K562 (cell line): ENCODE results near the gene ACAA2. TPM values are rescaled to one million over a fixed set of nuclear protein-coding genes. Genes with fewer than 3 reads are reported as not detected.

Experiments
- ATAC-seq: fragments of 200-7000 bp; cut with Tn5 transposase; 3 replicates; pipeline ENCODE4 v1.9.1; 2020; ENCODE audit warnings: moderate library complexity
- BruUV-seq: library from RNA; stranded (reverse); fragments of 400-500 nt; replicated peaks from 2 replicates; lab custom pipeline; 2021; lab: Mats Ljungman, UMichigan
- CTCF ChIA-PET: fragments of 300-600 bp; formaldehyde crosslinking; extraction: SDS; loops from one replicate; lab custom pipeline; 2021; ENCODE audit warnings: low intra/inter-chr PET ratio; lab: Yijun Ruan, JAX
- POLR2A ChIA-PET: fragments of 300-600, 350-650 bp; sonication (Branson Sonifier 250); formaldehyde crosslinking; extraction: SDS; loops from one replicate; lab custom pipeline; 2021; ENCODE audit warnings: antibody characterized with exemption, inconsistent platforms; lab: Yijun Ruan, JAX
- DNase-seq, 4 experiments: peaks; one replicate each; pipeline versions ENCODE4 v3.0.0 to v3.0.0-alpha.2; 2011 to 2018; ENCODE audit warnings: low spot score in 3 of 4, mixed read lengths in 3 of 4; ENCODE audit errors: extremely low read depth in 1 of 4
- FAIRE-seq: peaks from 2 replicates; lab custom pipeline; 2011; peaks lifted over from hg19 to GRCh38; lab: Jason Lieb, UNC
- H2AFZ ChIP-seq: 2 replicates; pipeline ENCODE4 v1.6.0; 2011; ENCODE audit warnings: low read depth, low read length, control low read depth, inconsistent platforms
- H3K27ac ChIP-seq: fragments of 200-600 bp; 3 replicates; pipeline ENCODE4 v1.8.0; 2011; ENCODE audit warnings: low read depth, mild to moderate bottlenecking, control low read depth, inconsistent platforms, low read length, moderate library complexity, mixed read lengths; ENCODE audit errors: extremely low read depth
- H3K27me3 ChIP-seq, 2 experiments: fragments of 300-600 bp in 1 of 2; 2 replicates in 1 of 2; 3 replicates in 1 of 2; pipeline versions ENCODE4 v1.6.0 to v1.8.0; 2011; ENCODE audit warnings: inconsistent platforms in 2 of 2, low read length in 2 of 2, mild to moderate bottlenecking in 1 of 2, mixed read lengths in 1 of 2, moderate library complexity in 1 of 2; ENCODE audit not compliant: control insufficient read depth in 2 of 2, insufficient read depth in 2 of 2
- H3K36me3 ChIP-seq: fragments of 300-600 bp; 3 replicates; pipeline ENCODE4 v1.8.0; 2011; ENCODE audit warnings: mild to moderate bottlenecking, low read length, inconsistent platforms; ENCODE audit not compliant: control insufficient read depth, insufficient read depth
- H3K4me1 ChIP-seq, 2 experiments: fragments of 200-600 bp in 1 of 2; replicated peaks in 1 of 2; 2 replicates in 1 of 2; 3 replicates in 1 of 2; pipeline versions ENCODE4 v1.5.1 to v1.8.0; 2011; ENCODE audit warnings: inconsistent platforms in 2 of 2, low read length in 2 of 2, mild to moderate bottlenecking in 1 of 2, mixed read lengths in 1 of 2, moderate library complexity in 1 of 2; ENCODE audit not compliant: control insufficient read depth in 2 of 2, insufficient read depth in 2 of 2
- H3K4me2 ChIP-seq: 2 replicates; pipeline ENCODE4 v1.6.1; 2011; ENCODE audit warnings: low read length, control low read depth, inconsistent platforms, mixed read lengths; ENCODE audit not compliant: insufficient read depth
- H3K4me3 ChIP-seq: fragments of 200-600 bp; sonication (generic), shearing (Covaris generic); 2 replicates; pipeline ENCODE4 v1.5.1; 2016; ENCODE audit warnings: control low read depth, inconsistent platforms
- H3K79me2 ChIP-seq: fragments of 200-600 bp; 3 replicates; pipeline ENCODE4 v1.8.0; 2011; ENCODE audit warnings: low read length, inconsistent platforms; ENCODE audit not compliant: control insufficient read depth, insufficient read depth
- H3K9ac ChIP-seq, 2 experiments: 2 replicates each; pipeline versions ENCODE4 v1.6.0 to v1.6.1; 2011; ENCODE audit warnings: low read depth in 2 of 2, low read length in 2 of 2, control low read depth in 1 of 2, inconsistent platforms in 1 of 2, mild to moderate bottlenecking in 1 of 2, mixed read lengths in 1 of 2; ENCODE audit not compliant: insufficient read depth in 1 of 2
- H3K9me1 ChIP-seq: one replicate; pipeline ENCODE4 v1.6.0; 2011; ENCODE audit warnings: inconsistent platforms, mild to moderate bottlenecking, low read length, moderate library complexity; ENCODE audit not compliant: control insufficient read depth, insufficient read depth
- H3K9me3 ChIP-seq: replicated peaks from 2 replicates; pipeline ENCODE4 v1.5.1; 2011; ENCODE audit warnings: low read depth, low read length, inconsistent platforms; ENCODE audit not compliant: control insufficient read depth, insufficient read depth
- H4K20me1 ChIP-seq: replicated peaks from 2 replicates; pipeline ENCODE4 v1.6.1; 2011; ENCODE audit warnings: low read length, inconsistent platforms, mixed read lengths; ENCODE audit not compliant: control insufficient read depth, insufficient read depth
- ASH1L ChIP-seq: fragments of 450-650 bp; IDR thresholded peaks from 2 replicates; pipeline ENCODE4 v1.6.1; 2018; ENCODE audit warnings: borderline replicate concordance, mild to moderate bottlenecking, low read depth; ENCODE audit not compliant: partially characterized antibody
- COPS2 ChIP-seq: fragments of 450-650 bp; conservative IDR thresholded peaks from 2 replicates; pipeline ENCODE4 v1.6.1; 2016; ENCODE audit warnings: mild to moderate bottlenecking, moderate library complexity
- CTCF ChIP-seq, 3 experiments: IDR thresholded peaks in 2 of 3; conservative IDR thresholded peaks in 1 of 3; 2 replicates each; pipeline ENCODE4 v1.5.1; 2011 to 2012; ENCODE audit warnings: low read length in 3 of 3, mild to moderate bottlenecking in 3 of 3, control low read depth in 2 of 3, improper control_type of control experiment in 1 of 3, inconsistent platforms in 1 of 3, low read depth in 1 of 3, mixed read lengths in 1 of 3, moderate library complexity in 1 of 3; ENCODE audit not compliant: insufficient read depth in 2 of 3
- EZH2 ChIP-seq: IDR thresholded peaks from 2 replicates; pipeline ENCODE4 v1.6.1; 2012; ENCODE audit warnings: low read depth, mild to moderate bottlenecking, inconsistent platforms, low read length, borderline replicate concordance
- FOXM1 ChIP-seq, 2 experiments: fragments of 450-650 bp in 1 of 2; sonication (generic) in 1 of 2; formaldehyde crosslinking in 1 of 2; IDR thresholded peaks; 2 replicates each; pipeline versions ENCODE4 v1.6.1 to v1.9.0; 2017 to 2022; ENCODE audit warnings: low read depth in 2 of 2, mild to moderate bottlenecking in 2 of 2, missing genetic modification reagents in 1 of 2, moderate library complexity in 1 of 2
- GABPB1 ChIP-seq: sonication (generic); formaldehyde crosslinking; IDR thresholded peaks from 2 replicates; pipeline ENCODE4 v1.8.0; 2022; ENCODE audit warnings: mild to moderate bottlenecking, missing genetic modification reagents
- HIVEP1 ChIP-seq: fragments of 250-450 bp; sonication (Bioruptor Pico); IDR thresholded peaks from 2 replicates; pipeline ENCODE4 v1.4.0; 2020; ENCODE audit warnings: mild to moderate bottlenecking
- HNRNPH1 ChIP-seq: fragments of 200-400 bp; formaldehyde crosslinking; optimal IDR thresholded peaks from 2 replicates; pipeline ENCODE3; 2017; ENCODE audit warnings: low read depth, mild to moderate bottlenecking, low read length, moderate library complexity
- KHSRP ChIP-seq: fragments of 450-650 bp; IDR thresholded peaks from 2 replicates; pipeline ENCODE4 v1.6.1; 2017
- MLX ChIP-seq, 2 experiments: fragments of 450-650 bp in 1 of 2; sonication (generic) in 1 of 2; formaldehyde crosslinking; conservative IDR thresholded peaks; 2 replicates each; pipeline versions ENCODE4 v1.4.0 to v1.8.1; 2020 to 2022; ENCODE audit warnings: mild to moderate bottlenecking in 1 of 2, missing genetic modification reagents in 1 of 2
- MYC ChIP-seq, 2 experiments: fragments of 250-450 bp in 1 of 2; sonication (Bioruptor Pico) in 1 of 2; IDR thresholded peaks; 2 replicates each; pipeline versions ENCODE4 v1.5.1 to v1.6.1; 2012 to 2021; ENCODE audit warnings: low read depth in 2 of 2, borderline replicate concordance in 1 of 2, improper control_type of control experiment in 1 of 2, low read length in 1 of 2, mild to moderate bottlenecking in 1 of 2, moderate library complexity in 1 of 2
- MYNN ChIP-seq, 2 experiments: sonication (generic); formaldehyde crosslinking in 1 of 2; IDR thresholded peaks; 2 replicates each; pipeline versions ENCODE4 v1.5.0 to v1.6.1; 2016 to 2020; ENCODE audit warnings: antibody characterized with exemption in 1 of 2, missing genetic modification reagents in 1 of 2
- RFX1 ChIP-seq: fragments of 450-650 bp; IDR thresholded peaks from 2 replicates; pipeline ENCODE4 v1.6.1; 2016; ENCODE audit warnings: mild to moderate bottlenecking, moderate library complexity
- SPI1 ChIP-seq: IDR thresholded peaks from 2 replicates; pipeline ENCODE4 v1.6.1; 2011; ENCODE audit warnings: low read depth, low read length, control low read depth, borderline replicate concordance
- XRCC3 ChIP-seq: fragments of 450-650 bp; IDR thresholded peaks from 2 replicates; pipeline ENCODE4 v1.6.1; 2017; ENCODE audit warnings: mild to moderate bottlenecking, moderate library complexity
- ZKSCAN3 ChIP-seq: fragments of 250-450 bp; sonication (Bioruptor Pico); IDR thresholded peaks from 2 replicates; pipeline ENCODE4 v1.4.0; 2020
- ZNF134 ChIP-seq: fragments of 250-450 bp; sonication (Bioruptor Pico); conservative IDR thresholded peaks from 2 replicates; pipeline ENCODE4 v1.4.0; 2020
- ZNF707 ChIP-seq: fragments of 250-450 bp; sonication (Bioruptor Pico); conservative IDR thresholded peaks from 2 replicates; pipeline ENCODE4 v1.8.0; 2022; ENCODE audit warnings: inconsistent platforms, mild to moderate bottlenecking, moderate library complexity
- WGBS: fragments of 100-300 bp; shearing (Covaris generic); methylation state at CpG from one replicate; pipeline ENCODE4 v1.1.6; 2016; ENCODE audit warnings: low coverage, mixed read lengths; ENCODE audit not compliant: insufficient coverage; ENCODE audit errors: missing lambda C conversion rate; 5-methylcytosine and 5-hydroxymethylcytosine counted together
- in situ Hi-C: fragments of 300-500 bp; cut with MboI; formaldehyde crosslinking; loops from 4 replicates; pipeline ENCODE4 v1.15.0; 2018; ENCODE audit warnings: inconsistent platforms, mixed read lengths
- intact Hi-C: fragments of 100-400 bp; cut with micrococcal nuclease; formaldehyde crosslinking; loops from 2 replicates; pipeline ENCODE4 v1.14.2; 2022
- polyA plus RNA-seq, 8 experiments: library from polyadenylated mRNA; depleted of rRNA in 4 of 8; stranded (reverse) in 5 of 8; unstranded in 3 of 8; fragments of >200 nt; fragmentation: Nextera tagmentation in 2 of 8; fragmentation: Illumina TruSeq in 1 of 8; extraction: Ambion mirVana in 2 of 8; extraction: Trizol in 1 of 8; gene quantifications; 2 replicates each; pipeline versions ENCODE4 v1.2.1 to v1.2.3, GENCODE V29; 2011 to 2014; ENCODE audit warnings: inconsistent platforms in 1 of 8, missing spikeins in 1 of 8
- total RNA-seq, 7 experiments: library from RNA; depleted of rRNA in 6 of 7; stranded (reverse); fragments of >200 nt in 6 of 7; fragmentation: Illumina TruSeq in 2 of 7; extraction: Trizol in 2 of 7; gene quantifications; 2 replicates each; pipeline versions ENCODE4 v1.2.1 to v1.2.3, GENCODE V29; 2011 to 2021; ENCODE audit warnings: low replicate concordance in 1 of 7
- TF ChIP-seq, protein P1 (sequence below): fragments of 250-450 bp; sonication (Bioruptor Pico); IDR thresholded peaks from 2 replicates; pipeline ENCODE4 v1.8.0; 2022; ENCODE audit warnings: inconsistent platforms, mild to moderate bottlenecking, moderate library complexity, borderline replicate concordance
- TF ChIP-seq, protein P2 (sequence below): fragments of 250-450 bp; sonication (Bioruptor Pico); IDR thresholded peaks from 2 replicates; pipeline ENCODE4 v1.8.0; 2021; ENCODE audit warnings: moderate library complexity, mild to moderate bottlenecking, inconsistent platforms

The ACAA2 gene
- total and polyA plus RNA-seq, 9 of the 15 experiments (the other 6 are each of a cell fraction or from before 2014, with no cell fraction given), result 13.2 to 31.5 (median 21.7) TPM

GRCh38 chr18:49763590-49763989 lies 49.7 kb downstream of the ACAA2 start:
- Histone ChIP-seq H3K9ac (no peak overlapping the region), H2AFZ (no peak overlapping the region), H3K27me3 (peaks cover 0 to 8% of the 10 kb centered on the region in 2 experiments; a peak in 1 of 5 replicates), H4K20me1 (no peaks in the 10 kb centered on the region), H3K9me3 (no peaks in the 10 kb centered on the region), H3K9me1 (no peaks in the 10 kb centered on the region), H3K4me3 (no peak overlapping the region), H3K79me2 (no peaks in the 10 kb centered on the region), H3K36me3 (no peaks in the 10 kb centered on the region), H3K4me1 (peaks cover 0 to 12% of the 10 kb centered on the region in 2 experiments; a peak in 3 of 5 replicates), H3K27ac (no peak overlapping the region), H3K4me2 (no peak overlapping the region)
- BruUV-seq, result no TSS peak
- intact Hi-C loops, result loop anchor here (10.0 kb wide), 2 partner anchors 91 to 209 kb away; no protein-coding TSS in a partner anchor
- POLR2A ChIA-PET, result interaction anchor here (0.7 kb wide), 1 partner anchor 13 kb away, joined by 3 read pairs; no protein-coding TSS in a partner anchor
- DNase-seq, result no peak
- WGBS, result 0% methylated on average over 2 of the region's 2 CpGs
- ATAC-seq, result no peak
- no peak for FAIRE-seq
- in situ Hi-C loops, result no loop called here
- TF ChIP-seq ZKSCAN3 (CRISPR knock-in tag) (no peak), XRCC3 (no peak), ASH1L (no peak), HIVEP1 (CRISPR knock-in tag) (no peak), SPI1 (no peak), EZH2 (no peak), COPS2 (no peak), FOXM1 (IDR thresholded peaks at IDR 0.05; ENCODE audit: low read depth) (no peak), FOXM1 (CRISPR knock-in tag; IDR thresholded peaks at IDR 0.05; ENCODE audit: low read depth) (no peak), KHSRP (no peak), GABPB1 (no peak), HNRNPH1 (no peak), MYNN (IDR thresholded peaks at IDR 0.05) (no peak), MYNN (CRISPR knock-in tag; IDR thresholded peaks at IDR 0.05) (no peak), CTCF (IDR thresholded peaks at IDR 0.05 in 2 of 3, conservative IDR thresholded peaks at IDR 0.05 in 1 of 3; ENCODE audit: insufficient read depth in 2 of 3, low read depth in 1 of 3, low read length in 3 of 3) (no peak), RFX1 (no peak), MYC (IDR thresholded peaks at IDR 0.05; ENCODE audit: low read depth, low read length) (no peak), MYC (CRISPR knock-in tag; IDR thresholded peaks at IDR 0.05; ENCODE audit: borderline replicate concordance, low read depth) (no peak), ZNF707 (CRISPR knock-in tag) (no peak), MLX (CRISPR knock-in tag; conservative IDR thresholded peaks at IDR 0.05) (no peak), ZNF134 (no peak)
- TF ChIP-seq, protein P1, sequence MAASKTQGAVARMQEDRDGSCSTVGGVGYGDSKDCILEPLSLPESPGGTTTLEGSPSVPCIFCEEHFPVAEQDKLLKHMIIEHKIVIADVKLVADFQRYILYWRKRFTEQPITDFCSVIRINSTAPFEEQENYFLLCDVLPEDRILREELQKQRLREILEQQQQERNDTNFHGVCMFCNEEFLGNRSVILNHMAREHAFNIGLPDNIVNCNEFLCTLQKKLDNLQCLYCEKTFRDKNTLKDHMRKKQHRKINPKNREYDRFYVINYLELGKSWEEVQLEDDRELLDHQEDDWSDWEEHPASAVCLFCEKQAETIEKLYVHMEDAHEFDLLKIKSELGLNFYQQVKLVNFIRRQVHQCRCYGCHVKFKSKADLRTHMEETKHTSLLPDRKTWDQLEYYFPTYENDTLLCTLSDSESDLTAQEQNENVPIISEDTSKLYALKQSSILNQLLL (CRISPR knock-in tag), result no peak
- TF ChIP-seq, protein P2, sequence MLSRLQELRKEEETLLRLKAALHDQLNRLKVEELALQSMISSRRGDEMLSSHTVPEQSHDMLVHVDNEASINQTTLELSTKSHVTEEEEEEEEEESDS (CRISPR knock-in tag), result no peak
- CTCF ChIA-PET, result no interaction called here
